ENCODE data around the gene CFAP52. TPM values are rescaled to one million over a fixed set of nuclear protein-coding genes. Genes with fewer than 3 reads are reported as not detected.

CFAP52 gene
- total and polyA plus RNA-seq, 2 donors (not counting 3 experiments of a cell fraction or from before 2014, with no cell fraction given) = not detected

DNA sequence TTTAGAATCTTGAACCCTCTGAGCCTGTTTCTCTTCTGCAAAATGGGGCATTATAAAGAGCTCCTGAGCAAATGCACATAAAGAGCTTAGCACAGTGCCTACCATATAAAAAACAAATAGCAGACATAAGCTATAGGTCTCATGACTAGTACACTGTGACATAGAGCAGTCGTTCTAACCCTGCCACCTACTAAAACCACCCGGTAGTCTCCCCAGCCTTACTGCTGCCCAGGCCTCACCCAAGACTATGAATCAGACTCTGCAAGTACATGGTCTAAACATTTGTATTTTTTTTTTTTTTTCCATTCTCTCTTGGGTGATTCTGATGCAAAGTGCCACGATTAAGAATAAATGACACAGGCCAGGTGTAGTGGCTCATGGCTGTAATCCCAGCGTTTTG is 34.7 kb upstream of the CFAP52 start:
- dilution Hi-C loops (cut with MboI; ENCODE audit: extremely low pct_ligation_motif_present, low sequenced_read_pairs) (no loop called here), intact Hi-C loops (cut with micrococcal nuclease) (no loop called here)
- Histone ChIP-seq H3K9ac (replicated peaks; ENCODE audit: extremely low read depth, insufficient read depth, low read length) (no peak overlapping the region), H3K36me3 (ENCODE audit: control insufficient read depth in 2 of 2, extremely low read depth in 1 of 2, insufficient read depth in 2 of 2, low read length in 2 of 2) (no peaks in the 10 kb centered on the region), H3K4me3 (replicated peaks in 1 of 3; ENCODE audit: insufficient read depth in 1 of 3, low read depth in 1 of 3, low read length in 3 of 3) (no peak overlapping the region), H3K9me1 (replicated peaks; ENCODE audit: control insufficient read depth, extremely low read depth, insufficient read depth, low read length) (no peaks in the 10 kb centered on the region), H3K27me3 (ENCODE audit: control insufficient read depth in 2 of 2, insufficient read depth in 2 of 2, low read length in 2 of 2) (no peaks in the 10 kb centered on the region), H3K4me2 (ENCODE audit: insufficient read depth, low read length) (no peak overlapping the region), H3K79me2 (ENCODE audit: control insufficient read depth, insufficient read depth, low read length) (no peaks in the 10 kb centered on the region), H3K27ac (ENCODE audit: insufficient read depth, low read depth, low read length) (no peak overlapping the region), H3K4me1 (ENCODE audit: control insufficient read depth, extremely low read depth, insufficient read depth, low read length) (no peaks in the 10 kb centered on the region), H4K20me1 (replicated peaks; ENCODE audit: control insufficient read depth, extremely low read depth, insufficient read depth, low read length) (no peaks in the 10 kb centered on the region), H3K9me3 (replicated peaks; ENCODE audit: control insufficient read depth, insufficient read depth, low read length) (no peaks in the 10 kb centered on the region), H2AFZ (ENCODE audit: low read depth, low read length) (no peak overlapping the region)
- BruUV-seq (replicated peaks) = no TSS peak
- POLR2A ChIA-PET = no interaction called here
- DNase-seq (ENCODE audit: low read depth, low spot score) = no peak
- CTCF ChIA-PET = interaction anchor here (0.8 to 1.6 kb wide), 5 partner anchors 10 to 35 kb away, joined by 3 to 4 read pairs (median 3); partner anchors contain the start of gene CFAP52
- TF ChIP-seq POLR2AphosphoS5 (IDR thresholded peaks at IDR 0.05; ENCODE audit: insufficient read depth, low read depth, low read length) = no peak
- TF ChIP-seq JUN (IDR thresholded peaks at IDR 0.05; ENCODE audit: borderline replicate concordance, insufficient read depth, insufficient read length, low read depth) = no peak
- no peak for TF ChIP-seq MYC (IDR thresholded peaks at IDR 0.05; ENCODE audit: low read depth, low read length)
- no peak for TF ChIP-seq EZH2 (IDR thresholded peaks at IDR 0.05; ENCODE audit: borderline replicate concordance, low read depth, low read length, severe bottlenecking)
- TF ChIP-seq MAX (IDR thresholded peaks at IDR 0.05; ENCODE audit: insufficient read depth, insufficient read length) = no peak
- no peak for TF ChIP-seq POLR2A (IDR thresholded peaks at IDR 0.05; ENCODE audit: low read depth, low read length)
- no peak for TF ChIP-seq FOS (IDR thresholded peaks at IDR 0.05; ENCODE audit: borderline replicate concordance, insufficient read depth, low read length)
- no peak for TF ChIP-seq CTCF (IDR thresholded peaks at IDR 0.05; ENCODE audit: extremely low read depth in 1 of 2, insufficient read depth in 1 of 2, low read depth in 1 of 2, low read length in 2 of 2)
- no peak for TF ChIP-seq GATA2 (IDR thresholded peaks at IDR 0.05; ENCODE audit: insufficient read depth, insufficient read length, low read depth, low read length)
- no peak for FAIRE-seq

Data from endothelial cell of umbilical vein (primary cell).